GM18907 (cell line): ENCODE measurements around the gene RNPEPL1.
"Not testable (repeated sequence)": the region's sequence is repeated elsewhere in the genome, so short reads cannot be mapped to it uniquely, and the experiment has no call there.

Experiments
- ATAC-seq: cut with Tn5 transposase; IDR thresholded peaks from one replicate; pipeline ENCODE4 v1.9.1; 2021; ENCODE audit warnings: mild to moderate bottlenecking, moderate library complexity; ENCODE audit not compliant: unreplicated experiment

Gene RNPEPL1, protein sequence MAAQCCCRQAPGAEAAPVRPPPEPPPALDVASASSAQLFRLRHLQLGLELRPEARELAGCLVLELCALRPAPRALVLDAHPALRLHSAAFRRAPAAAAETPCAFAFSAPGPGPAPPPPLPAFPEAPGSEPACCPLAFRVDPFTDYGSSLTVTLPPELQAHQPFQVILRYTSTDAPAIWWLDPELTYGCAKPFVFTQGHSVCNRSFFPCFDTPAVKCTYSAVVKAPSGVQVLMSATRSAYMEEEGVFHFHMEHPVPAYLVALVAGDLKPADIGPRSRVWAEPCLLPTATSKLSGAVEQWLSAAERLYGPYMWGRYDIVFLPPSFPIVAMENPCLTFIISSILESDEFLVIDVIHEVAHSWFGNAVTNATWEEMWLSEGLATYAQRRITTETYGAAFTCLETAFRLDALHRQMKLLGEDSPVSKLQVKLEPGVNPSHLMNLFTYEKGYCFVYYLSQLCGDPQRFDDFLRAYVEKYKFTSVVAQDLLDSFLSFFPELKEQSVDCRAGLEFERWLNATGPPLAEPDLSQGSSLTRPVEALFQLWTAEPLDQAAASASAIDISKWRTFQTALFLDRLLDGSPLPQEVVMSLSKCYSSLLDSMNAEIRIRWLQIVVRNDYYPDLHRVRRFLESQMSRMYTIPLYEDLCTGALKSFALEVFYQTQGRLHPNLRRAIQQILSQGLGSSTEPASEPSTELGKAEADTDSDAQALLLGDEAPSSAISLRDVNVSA

DNA sequence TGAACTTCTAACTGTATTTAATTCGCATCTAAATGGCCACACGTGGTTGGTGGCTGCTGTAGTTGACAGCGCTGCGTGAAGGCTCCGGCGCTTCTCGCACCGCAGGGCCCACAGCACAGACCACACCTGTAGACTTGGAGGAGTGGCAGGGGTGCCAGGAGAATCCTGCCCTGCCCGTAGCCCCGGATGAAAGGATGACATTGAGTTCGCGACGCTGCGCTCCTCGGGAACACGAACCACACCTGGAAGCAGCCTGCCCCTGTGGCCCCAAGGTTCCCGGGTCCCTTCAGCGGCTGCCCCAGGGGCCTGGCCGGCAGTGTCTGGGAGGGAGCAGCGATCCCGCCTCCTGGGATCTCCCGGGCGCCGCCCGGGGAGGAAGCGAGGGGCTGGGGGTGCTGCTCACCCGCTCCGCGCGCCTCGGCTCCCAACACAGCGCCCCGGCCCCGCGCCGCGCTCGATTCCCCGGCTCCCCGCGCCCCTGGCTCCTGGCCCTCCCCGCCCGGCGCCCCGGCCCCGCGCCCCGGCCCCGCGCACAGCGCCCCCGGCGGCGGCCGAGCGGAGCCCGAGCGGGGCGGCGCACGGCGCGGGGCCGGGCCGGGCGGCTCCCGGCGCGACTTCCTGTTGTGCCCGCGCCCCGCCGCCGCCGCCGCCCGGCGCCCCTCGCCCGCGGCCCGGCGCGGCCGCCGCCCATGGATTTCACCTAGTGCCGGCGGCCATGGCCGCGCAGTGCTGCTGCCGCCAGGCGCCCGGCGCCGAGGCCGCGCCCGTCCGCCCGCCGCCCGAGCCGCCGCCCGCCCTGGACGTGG, at the start of gene RNPEPL1:
RNPEPL1 (plus strand) TSS at position 613 of the 806 bp plus-strand sequence; CDS start at position 716, 103 bp downstream.
- ATAC-seq, result peak; percentile 27

DNA sequence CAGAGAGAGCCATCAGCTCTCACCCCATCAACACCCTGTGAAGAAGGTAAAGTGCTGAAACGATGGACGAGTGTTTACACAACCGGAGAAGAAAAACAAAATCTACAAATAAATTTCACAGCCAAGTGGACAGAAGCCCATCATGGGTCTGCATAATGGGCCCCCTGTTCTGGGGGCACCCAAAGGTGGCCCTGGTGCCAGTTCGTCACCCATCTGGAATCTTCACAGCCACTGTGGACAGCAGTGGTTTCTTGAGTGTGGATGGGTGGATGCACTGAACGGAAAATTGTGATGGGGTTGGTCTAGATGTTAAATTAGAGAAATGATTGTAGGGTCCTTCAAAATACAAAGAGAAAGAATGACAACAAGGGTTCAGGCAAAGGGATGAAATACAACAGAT, 49.3 kb upstream of the RNPEPL1 start:
- ATAC-seq, result no peak

DNA sequence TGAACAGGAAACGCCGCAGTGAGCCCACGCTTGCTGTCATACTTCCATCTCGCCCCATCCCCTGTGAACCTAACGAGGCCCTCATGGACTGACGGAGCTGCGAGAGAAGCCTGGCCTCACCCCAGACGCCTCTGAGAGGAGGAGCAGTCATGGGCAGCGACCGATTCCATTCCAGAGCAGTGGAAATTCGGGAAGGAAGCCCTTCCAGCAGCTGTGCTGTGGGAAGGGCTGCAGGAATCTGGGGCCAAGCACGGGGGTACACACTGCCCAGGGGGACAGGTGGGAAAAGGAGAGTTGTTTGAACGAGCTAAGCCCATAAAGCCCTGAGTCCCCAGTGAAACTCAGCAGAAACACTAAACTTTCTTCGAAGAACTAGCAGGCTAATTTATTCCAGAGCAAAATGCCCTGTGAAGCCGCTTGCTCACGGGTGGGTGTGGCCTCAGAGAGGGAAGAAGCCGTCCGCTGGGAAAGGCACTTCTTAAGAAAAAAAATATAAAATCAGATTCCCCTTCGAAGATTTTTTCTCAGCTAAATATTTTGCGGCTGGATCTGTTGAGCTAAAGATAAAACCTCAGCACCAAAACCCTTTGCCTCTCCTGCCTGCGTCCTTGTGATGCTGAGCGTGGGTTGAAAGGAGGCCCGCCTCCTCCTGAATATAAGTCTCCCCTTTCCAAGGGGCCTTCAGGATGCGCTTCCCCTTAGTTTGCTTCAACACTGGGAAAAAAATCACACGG, 48.7 kb upstream of the RNPEPL1 start:
- no peak for ATAC-seq

GRCh38 chr2:240520130-240520973, 47.9 kb upstream of the RNPEPL1 start:
- ATAC-seq, result no peak

GRCh38 chr2:240520974-240521350, 47.3 kb upstream of the RNPEPL1 start:
- ATAC-seq, result no peak

DNA sequence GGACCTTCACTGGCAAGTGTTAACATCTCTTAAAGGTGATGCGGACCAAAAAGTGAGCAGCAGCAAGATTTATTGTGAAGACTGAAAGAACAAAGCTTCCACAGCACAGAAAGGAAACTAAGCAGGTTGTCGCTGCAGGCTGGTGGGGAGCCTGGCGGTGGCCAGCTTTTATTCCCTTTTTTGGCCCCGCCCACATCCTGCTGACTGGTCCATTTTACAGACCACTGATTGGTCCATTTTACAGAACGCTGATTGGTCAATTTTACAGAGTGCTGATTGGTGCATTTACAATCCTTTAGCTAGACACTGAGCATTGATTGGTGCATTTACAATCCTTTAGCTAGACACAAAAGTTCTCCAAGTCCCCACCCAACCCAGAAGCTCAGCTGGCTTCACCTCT, 46.4 kb upstream of the RNPEPL1 start:
- ATAC-seq, result not testable (repeated sequence)

- no peak for ATAC-seq
Observed at GRCh38 chr2:240522406-240522805, 45.9 kb upstream of the RNPEPL1 start.

GRCh38 chr2:240523451-240524281, 44.6 kb upstream of the RNPEPL1 start:
- ATAC-seq, result no peak

- no peak for ATAC-seq
Observed at GRCh38 chr2:240524963-240525718, 43.1 kb upstream of the RNPEPL1 start.

GRCh38 chr2:240525802-240526201, 42.5 kb upstream of the RNPEPL1 start:
- ATAC-seq, result no peak

GRCh38 chr2:240526521-240526920, 41.8 kb upstream of the RNPEPL1 start:
- ATAC-seq, result no peak

GRCh38 chr2:240527153-240527750, 41.0 kb upstream of the RNPEPL1 start:
- no peak for ATAC-seq

- no peak for ATAC-seq
Observed at GRCh38 chr2:240528406-240529040, 39.8 kb upstream of the RNPEPL1 start.

DNA sequence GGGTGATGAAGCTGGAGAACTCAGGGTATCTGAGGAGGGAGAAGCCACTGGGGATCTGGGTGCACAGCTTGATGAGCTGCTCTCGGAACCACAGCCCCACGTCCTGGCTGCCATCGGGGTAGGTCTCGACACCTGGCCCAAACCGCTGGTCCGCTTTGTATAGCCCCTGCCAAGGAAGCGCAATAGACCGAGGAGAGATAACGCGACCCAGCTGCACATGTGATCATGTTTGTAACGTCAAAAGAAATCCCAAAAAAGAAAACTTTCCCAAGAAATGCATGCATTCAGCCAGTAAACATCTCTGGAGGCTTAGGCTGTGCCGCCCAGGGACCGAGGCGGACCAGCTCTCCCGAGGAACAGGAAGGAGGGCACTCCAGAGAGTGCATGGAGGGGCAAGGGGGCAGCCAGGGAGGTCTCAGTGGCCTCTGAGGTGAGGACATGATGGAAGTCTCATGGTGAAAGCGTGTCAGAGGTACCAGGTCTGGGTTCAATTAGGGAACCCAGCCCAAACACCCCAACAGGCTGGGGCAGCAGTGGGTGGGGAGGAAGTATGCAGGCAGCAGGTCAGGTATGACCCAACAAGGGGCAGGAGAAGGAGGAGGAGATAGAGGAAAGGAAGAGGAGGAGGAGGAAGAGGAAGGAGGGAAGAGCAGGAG, 38.8 kb upstream of the RNPEPL1 start:
- ATAC-seq, result no peak

- ATAC-seq, result no peak
Observed at GRCh38 chr2:240530181-240530580, 38.1 kb upstream of the RNPEPL1 start.

DNA sequence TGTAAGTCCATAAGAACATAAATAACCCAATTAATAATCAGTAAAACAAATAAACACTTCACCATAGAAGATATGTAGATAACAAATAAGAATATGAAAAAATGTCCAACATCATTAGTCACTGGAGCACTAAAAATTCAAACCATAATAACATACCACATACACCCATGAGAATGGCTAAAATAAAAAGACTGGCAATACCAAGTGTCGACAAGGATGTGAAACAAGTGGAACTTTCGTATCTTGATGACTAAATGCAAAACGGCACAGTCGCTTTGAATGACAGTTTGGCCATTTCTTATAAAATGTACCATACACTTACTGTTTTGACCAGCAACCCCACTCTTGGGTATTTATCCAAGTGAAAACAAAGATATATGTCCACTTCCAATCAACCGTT, 37.2 kb upstream of the RNPEPL1 start:
- ATAC-seq, result no peak
